HG03439 (cell line): Measurements from ENCODE around the gene ECHDC3.
"Not testable (repeated sequence)": the region's sequence is repeated elsewhere in the genome, so short reads cannot be mapped to it uniquely, and the experiment has no call there.

ENCODE experiments used
- ATAC-seq: cut with Tn5 transposase; IDR thresholded peaks from one replicate; pipeline ENCODE4 v1.9.1; 2021; ENCODE audit warnings: mild to moderate bottlenecking, moderate library complexity; ENCODE audit not compliant: unreplicated experiment

Gene ECHDC3

GRCh38 chr10:11742009-11742778 lies at the start of gene ECHDC3:
TSS of gene ECHDC3 (plus strand) at chr10:11742382. CDS start at chr10:11742577, 195 bp downstream.
- ATAC-seq, result peak; percentile 73

GRCh38 chr10:11693376-11693775 lies 48.8 kb upstream of the ECHDC3 start:
- no peak for ATAC-seq

GRCh38 chr10:11695779-11696178 lies 46.4 kb upstream of the ECHDC3 start:
- no peak for ATAC-seq

- no peak for ATAC-seq
Observed at GRCh38 chr10:11697718-11698527, 44.3 kb upstream of the ECHDC3 start.

- ATAC-seq, result peak; percentile 70
Observed at GRCh38 chr10:11698691-11699549, 43.3 kb upstream of the ECHDC3 start.

- ATAC-seq, result no peak
Observed at GRCh38 chr10:11699550-11700097, 42.6 kb upstream of the ECHDC3 start.

GRCh38 chr10:11700539-11700938 lies 41.6 kb upstream of the ECHDC3 start:
- no peak for ATAC-seq

GRCh38 chr10:11701451-11702095 lies 40.6 kb upstream of the ECHDC3 start:
- no peak for ATAC-seq

- no peak for ATAC-seq
Observed at GRCh38 chr10:11702264-11702663, 39.9 kb upstream of the ECHDC3 start.

- no peak for ATAC-seq
Observed at GRCh38 chr10:11704092-11704491, 38.1 kb upstream of the ECHDC3 start.

GRCh38 chr10:11705722-11706121 lies 36.5 kb upstream of the ECHDC3 start:
- no peak for ATAC-seq

GRCh38 chr10:11706895-11707567 lies 35.2 kb upstream of the ECHDC3 start:
- ATAC-seq, result no peak

- ATAC-seq, result no peak
Observed at GRCh38 chr10:11707624-11708350, 34.4 kb upstream of the ECHDC3 start.

GRCh38 chr10:11708801-11709200 lies 33.4 kb upstream of the ECHDC3 start:
- not testable (repeated sequence) for ATAC-seq

- ATAC-seq, result no peak
Observed at GRCh38 chr10:11712744-11713143, 29.4 kb upstream of the ECHDC3 start.

GRCh38 chr10:11713186-11713743 lies 28.9 kb upstream of the ECHDC3 start:
- ATAC-seq, result no peak

- no peak for ATAC-seq
Observed at GRCh38 chr10:11713963-11714362, 28.2 kb upstream of the ECHDC3 start.

- no peak for ATAC-seq
Observed at GRCh38 chr10:11714750-11715365, 27.3 kb upstream of the ECHDC3 start.
